ENCODE results near the gene EPRS1.

Gene EPRS1

DNA sequence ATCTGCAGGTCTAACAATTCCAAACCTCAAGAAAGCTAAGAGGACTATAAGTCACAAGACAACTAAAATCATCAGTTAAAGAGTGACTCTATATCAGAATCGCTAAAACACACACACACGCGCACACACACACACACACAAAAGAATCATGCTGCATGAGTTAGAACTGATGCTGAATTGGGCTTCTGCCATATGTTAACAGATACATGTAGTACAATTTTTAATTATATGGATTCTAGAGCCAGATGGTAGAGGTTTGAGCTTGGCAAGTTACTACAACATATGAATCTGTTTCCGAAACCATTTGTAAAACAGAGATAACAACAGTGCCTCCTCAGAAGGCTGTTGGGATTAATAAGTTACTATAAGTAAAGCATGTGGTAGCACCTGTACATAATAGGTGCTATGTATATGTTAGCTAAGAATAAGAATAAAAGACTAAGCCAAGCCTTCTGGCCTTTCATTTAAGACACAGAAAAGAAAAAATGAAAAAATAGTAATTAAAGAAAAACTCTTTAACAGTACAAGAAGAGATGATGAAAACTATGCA, 17.9 kb downstream of the EPRS1 start:
- no peak overlapping the region for H3K4me3 ChIP-seq (replicated peaks; ENCODE audit: insufficient read depth, low read length)
- H3K27me3 ChIP-seq (ENCODE audit: insufficient read depth, poor library complexity, severe bottlenecking): no peaks in the 10 kb centered on the region
- H3K27ac ChIP-seq (replicated peaks): no peak overlapping the region
- TF ChIP-seq REST (IDR thresholded peaks at IDR 0.05; ENCODE audit: insufficient replicate concordance, low read depth) (no peak), CTCF (IDR thresholded peaks at IDR 0.05; ENCODE audit: insufficient read depth, low read length) (no peak), GABPA (IDR thresholded peaks at IDR 0.05; ENCODE audit: low read depth) (no peak), SPI1 (IDR thresholded peaks at IDR 0.05; ENCODE audit: borderline replicate concordance, low read depth) (no peak), POLR2AphosphoS5 (IDR thresholded peaks at IDR 0.05; ENCODE audit: low read depth) (no peak)
- no peak for DNase-seq (ENCODE audit: low read depth in 1 of 2, low spot score in 1 of 2)

GRCh38 chr1:220019071-220019470, 27.2 kb downstream of the EPRS1 start:
- Histone ChIP-seq H3K27ac (replicated peaks) (no peak overlapping the region), H3K27me3 (ENCODE audit: insufficient read depth, poor library complexity, severe bottlenecking) (no peaks in the 10 kb centered on the region), H3K4me3 (replicated peaks; ENCODE audit: insufficient read depth, low read length) (no peak overlapping the region)
- TF ChIP-seq GABPA (IDR thresholded peaks at IDR 0.05; ENCODE audit: low read depth) (no peak), CTCF (IDR thresholded peaks at IDR 0.05; ENCODE audit: insufficient read depth, low read length) (no peak), SPI1 (IDR thresholded peaks at IDR 0.05; ENCODE audit: borderline replicate concordance, low read depth) (no peak), REST (IDR thresholded peaks at IDR 0.05; ENCODE audit: insufficient replicate concordance, low read depth) (no peak), POLR2AphosphoS5 (IDR thresholded peaks at IDR 0.05; ENCODE audit: low read depth) (no peak)
- DNase-seq (ENCODE audit: low read depth in 1 of 2, low spot score in 1 of 2): no peak

GRCh38 chr1:220013497-220013896, 32.8 kb downstream of the EPRS1 start:
- Histone ChIP-seq H3K27me3 (ENCODE audit: insufficient read depth, poor library complexity, severe bottlenecking) (no peaks in the 10 kb centered on the region), H3K27ac (replicated peaks) (no peak overlapping the region), H3K4me3 (replicated peaks; ENCODE audit: insufficient read depth, low read length) (no peak overlapping the region)
- no peak for DNase-seq (ENCODE audit: low read depth in 1 of 2, low spot score in 1 of 2)
- TF ChIP-seq POLR2AphosphoS5 (IDR thresholded peaks at IDR 0.05; ENCODE audit: low read depth) (no peak), CTCF (IDR thresholded peaks at IDR 0.05; ENCODE audit: insufficient read depth, low read length) (no peak), SPI1 (IDR thresholded peaks at IDR 0.05; ENCODE audit: borderline replicate concordance, low read depth) (no peak), GABPA (IDR thresholded peaks at IDR 0.05; ENCODE audit: low read depth) (no peak), REST (IDR thresholded peaks at IDR 0.05; ENCODE audit: insufficient replicate concordance, low read depth) (no peak)

Measured in HL-60 (cell line).